Right lobe of liver (tissue), 6 donors: ENCODE data around the gene EXT2. TPM values are rescaled to one million over a fixed set of nuclear protein-coding genes. Genes with fewer than 3 reads are reported as not detected.

Source experiments
- ATAC-seq, 4 donors: fragments of 200-7000 bp; cut with Tn5 transposase; one replicate each; pipeline ENCODE4 v1.9.1; 2020; ENCODE audit warnings: mild to moderate bottlenecking in 4 of 4, moderate library complexity in 4 of 4
- DNase-seq, 3 donors: peaks; one replicate each; pipeline ENCODE4 v3.0.0-alpha.2; 2020
- H3K27ac ChIP-seq, 3 donors: fragments of 200-600 bp; one replicate each; pipeline ENCODE4 v1.8.0; 2022
- H3K27me3 ChIP-seq, 2 donors: fragments of 200-600 bp; one replicate each; pipeline ENCODE4 v1.8.0; 2022
- H3K36me3 ChIP-seq, 4 donors: fragments of 200-600 bp; sonication (generic) in 1 of 4; one replicate each; pipeline versions ENCODE4 v1.5.1 to v1.8.0; 2017 to 2022; ENCODE audit warnings: control low read depth in 1 of 4
- H3K4me1 ChIP-seq, 4 donors: fragments of 200-600 bp; sonication (generic) in 1 of 4; one replicate each; pipeline versions ENCODE4 v1.5.1 to v1.8.0; 2017 to 2022; ENCODE audit warnings: control low read depth in 1 of 4
- H3K4me3 ChIP-seq, 3 donors: fragments of 200-600 bp; one replicate each; pipeline ENCODE4 v1.8.0; 2022
- H3K9me3 ChIP-seq, 4 donors: fragments of 200-600 bp; sonication (generic) in 1 of 4; one replicate each; pipeline versions ENCODE4 v1.5.1 to v1.8.0; 2017 to 2022; ENCODE audit warnings: control low read depth in 1 of 4
- POLR2A ChIP-seq: fragments of 450-650 bp; IDR thresholded peaks from one replicate; pipeline ENCODE4 v1.6.1; 2017; ENCODE audit warnings: antibody characterized with exemption, mild to moderate bottlenecking
- WGBS: methylation state at CpG from one replicate; pipeline ENCODE4 v1.1.6; 2018; ENCODE audit warnings: low coverage, low lambda C conversion rate; ENCODE audit not compliant: insufficient coverage; ENCODE audit errors: missing lambda C conversion rate; 5-methylcytosine and 5-hydroxymethylcytosine counted together
- intact Hi-C, 2 donors: fragments of 100-400 bp; cut with DNase I; formaldehyde crosslinking; loops; one replicate each; pipeline versions ENCODE4 v1.11.2 to v1.14.1; 2022
- total RNA-seq, 6 experiments: library from RNA; depleted of rRNA in 2 of 6; stranded (reverse); fragments of >200 nt in 2 of 6; fragmentation: NEBNext Ultra II Directional in 3 of 6; extraction: Animal tissue kit (Norgen Biotek cat#: 25700) in 3 of 6; gene quantifications; one replicate each; pipeline versions ENCODE4 v1.1.0 to v1.2.4, GENCODE V29; 2016 to 2023
- TF ChIP-seq, protein P1 (sequence below), 4 donors: fragments of 200-600 bp in 3 of 4; fragments of 450-650 bp in 1 of 4; IDR thresholded peaks; one replicate each; pipeline versions ENCODE4 v1.5.1 to v1.8.0; 2016 to 2022; ENCODE audit warnings: antibody characterized with exemption in 4 of 4, mild to moderate bottlenecking in 2 of 4
- donor health status: DM: no; HTN: yes; CAD: no.
- donor health status: DM: no; HTN: no; CAD: no.
- donor health status: DM: no; HTN: no; CAD: no.
- donor health status: DM: no; HTN: yes; CAD: no.
- donor health status: DM: no; HTN: yes; CAD: no.

EXT2 gene
- total RNA-seq, 6 experiments from 2014 or later: 21.9 to 31.3 (median 26.9) TPM

DNA sequence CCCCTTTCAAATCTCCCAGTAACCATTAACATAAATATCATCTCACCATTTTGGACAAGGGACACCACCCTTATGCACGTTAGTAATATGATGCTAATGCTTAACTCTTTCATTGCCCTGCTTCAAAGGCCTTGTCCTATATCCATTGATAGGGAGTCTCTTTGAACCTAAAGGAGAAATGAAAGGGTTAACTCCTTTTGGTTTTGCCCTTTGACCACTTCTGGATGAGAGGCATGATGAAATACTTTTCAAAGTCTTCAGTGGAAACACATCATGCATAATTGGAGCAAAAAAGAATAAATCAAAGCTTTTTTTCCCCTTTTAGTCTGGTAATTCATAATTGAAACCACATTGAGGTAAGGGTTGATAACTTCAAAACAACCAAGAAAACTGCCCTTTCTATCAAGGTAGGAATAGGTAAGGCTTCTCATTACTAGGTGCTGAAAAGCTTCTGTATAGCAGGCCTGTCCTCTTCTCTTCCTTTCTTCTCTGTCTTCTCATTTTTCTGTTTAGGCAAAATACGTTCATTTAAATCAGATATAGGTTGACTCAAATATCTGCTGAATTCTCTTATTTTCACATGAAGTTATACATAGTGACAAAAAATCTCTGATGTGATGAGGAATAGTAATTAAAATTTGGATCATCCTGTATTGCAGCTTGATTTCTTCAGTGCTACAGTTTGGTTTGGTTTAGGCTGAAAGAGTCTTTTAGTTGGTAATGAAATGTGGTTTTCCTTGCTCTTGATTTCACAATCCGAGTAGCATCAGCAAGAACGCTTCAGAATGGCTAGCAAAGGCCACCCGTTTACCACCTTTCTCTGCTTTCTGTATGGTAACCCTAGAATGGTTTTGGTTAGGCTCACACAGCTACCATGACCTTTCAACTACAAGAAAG is 94.8 kb downstream of the EXT2 start:
- intact Hi-C loops: no loop called here
- Histone ChIP-seq H3K27ac (no peak overlapping the region), H3K4me3 (no peak overlapping the region), H3K36me3 (no peaks in the 10 kb centered on the region), H3K27me3 (no peaks in the 10 kb centered on the region), H3K9me3 (peaks cover 0 to 8% (median 2%) of the 10 kb centered on the region in 4 donors), H3K4me1 (no peaks in the 10 kb centered on the region)
- WGBS: 83% methylated on average over 5 of the region's 5 CpGs
- TF ChIP-seq, protein P1, sequence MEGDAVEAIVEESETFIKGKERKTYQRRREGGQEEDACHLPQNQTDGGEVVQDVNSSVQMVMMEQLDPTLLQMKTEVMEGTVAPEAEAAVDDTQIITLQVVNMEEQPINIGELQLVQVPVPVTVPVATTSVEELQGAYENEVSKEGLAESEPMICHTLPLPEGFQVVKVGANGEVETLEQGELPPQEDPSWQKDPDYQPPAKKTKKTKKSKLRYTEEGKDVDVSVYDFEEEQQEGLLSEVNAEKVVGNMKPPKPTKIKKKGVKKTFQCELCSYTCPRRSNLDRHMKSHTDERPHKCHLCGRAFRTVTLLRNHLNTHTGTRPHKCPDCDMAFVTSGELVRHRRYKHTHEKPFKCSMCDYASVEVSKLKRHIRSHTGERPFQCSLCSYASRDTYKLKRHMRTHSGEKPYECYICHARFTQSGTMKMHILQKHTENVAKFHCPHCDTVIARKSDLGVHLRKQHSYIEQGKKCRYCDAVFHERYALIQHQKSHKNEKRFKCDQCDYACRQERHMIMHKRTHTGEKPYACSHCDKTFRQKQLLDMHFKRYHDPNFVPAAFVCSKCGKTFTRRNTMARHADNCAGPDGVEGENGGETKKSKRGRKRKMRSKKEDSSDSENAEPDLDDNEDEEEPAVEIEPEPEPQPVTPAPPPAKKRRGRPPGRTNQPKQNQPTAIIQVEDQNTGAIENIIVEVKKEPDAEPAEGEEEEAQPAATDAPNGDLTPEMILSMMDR (IDR thresholded peaks at IDR 0.05): no peak
- ATAC-seq: no peak
- no peak for DNase-seq

DNA sequence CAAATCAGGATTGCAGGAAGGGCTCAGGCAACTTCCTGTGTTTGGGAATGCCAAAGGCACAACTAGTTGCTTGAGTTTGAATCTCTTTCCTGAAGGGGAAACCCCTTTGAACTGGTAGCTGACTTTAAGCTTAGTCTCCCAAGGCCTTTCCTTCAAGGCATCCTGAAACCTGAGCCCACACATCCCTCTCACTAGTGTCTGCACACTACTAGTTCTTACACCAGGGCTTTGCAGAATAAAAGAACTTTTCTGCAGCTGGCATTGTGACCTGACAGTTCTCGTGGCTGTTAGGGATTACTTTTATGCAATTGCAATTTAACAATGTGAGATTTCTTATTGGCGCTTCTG is 95.4 kb downstream of the EXT2 start:
- no peak for TF ChIP-seq POLR2A
- TF ChIP-seq, protein P1 (IDR thresholded peaks at IDR 0.05): no peak
- Histone ChIP-seq H3K36me3 (no peaks in the 10 kb centered on the region), H3K4me1 (no peaks in the 10 kb centered on the region), H3K27ac (no peak overlapping the region), H3K9me3 (peaks cover 0 to 8% (median 2%) of the 10 kb centered on the region in 4 donors), H3K4me3 (no peak overlapping the region), H3K27me3 (no peaks in the 10 kb centered on the region)
- DNase-seq (no peak), ATAC-seq (no peak)
- 92% methylated on average over 2 of the region's 2 CpGs for WGBS
- intact Hi-C loops: no loop called here

DNA sequence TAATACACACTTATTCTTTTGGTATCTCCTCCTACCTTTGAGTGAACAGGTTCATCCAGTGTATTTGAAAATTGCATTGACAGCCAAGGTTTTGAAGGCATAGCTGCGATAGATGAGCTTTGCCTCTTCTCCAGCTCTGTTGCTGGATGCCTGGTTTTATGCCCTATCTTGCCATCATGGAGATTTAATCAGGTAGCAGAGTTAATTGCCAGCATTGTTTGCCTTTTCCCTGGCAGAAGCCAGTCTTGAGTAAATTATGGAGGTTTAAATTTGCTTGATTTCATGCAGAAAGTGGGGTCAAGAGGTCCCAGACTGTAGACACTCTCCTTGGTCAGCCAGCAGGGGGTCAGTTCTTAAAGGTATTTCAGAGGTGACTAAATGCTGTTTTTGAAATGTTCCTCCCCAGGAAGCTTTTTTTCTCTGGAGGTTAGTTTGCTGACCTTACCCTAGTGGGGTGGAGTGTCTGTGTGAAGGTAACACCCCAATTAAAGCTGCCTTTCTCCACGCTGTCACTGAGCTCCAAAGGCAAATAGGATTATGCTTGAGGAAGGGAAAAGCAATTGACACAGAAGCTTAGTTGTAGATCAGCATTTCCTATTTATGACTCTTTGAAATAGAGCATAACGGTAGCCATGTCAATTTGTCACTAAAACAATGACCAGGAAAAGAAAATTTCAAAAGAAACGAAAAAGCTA is 96.0 kb downstream of the EXT2 start:
- ATAC-seq (no peak), DNase-seq (no peak)
- H3K9me3 ChIP-seq: peaks cover 0 to 8% (median 2%) of the 10 kb centered on the region in 4 donors
- 83% methylated on average over 4 of the region's 4 CpGs for WGBS
- no peak overlapping the region for H3K27ac ChIP-seq
- no peaks in the 10 kb centered on the region for H3K4me1 ChIP-seq
- H3K27me3 ChIP-seq: no peaks in the 10 kb centered on the region
- intact Hi-C loops: no loop called here
- H3K36me3 ChIP-seq: no peaks in the 10 kb centered on the region
- no peak overlapping the region for H3K4me3 ChIP-seq
- TF ChIP-seq POLR2A: no peak
- TF ChIP-seq, protein P1 (IDR thresholded peaks at IDR 0.05): no peak

DNA sequence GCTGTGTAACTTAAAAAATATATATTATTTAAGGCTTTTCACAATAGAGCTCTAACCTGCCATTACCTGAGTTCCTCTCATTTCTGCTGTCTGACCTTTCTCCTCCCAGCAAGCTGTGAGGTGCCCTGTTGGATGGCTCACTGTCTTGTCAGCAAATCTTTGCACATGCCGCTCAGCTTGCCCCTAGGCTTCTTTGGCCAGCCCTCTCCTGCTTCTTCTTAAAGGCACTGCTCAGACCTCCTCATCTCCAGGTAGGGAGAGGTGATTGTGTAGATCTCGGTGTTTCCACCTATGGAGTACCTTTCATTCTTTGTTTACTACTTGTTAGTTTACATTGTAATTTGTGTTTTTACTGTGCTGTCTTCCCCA is 96.5 kb downstream of the EXT2 start:
- Histone ChIP-seq H3K9me3 (peaks cover 0 to 8% (median 2%) of the 10 kb centered on the region in 4 donors), H3K36me3 (no peaks in the 10 kb centered on the region), H3K27me3 (no peaks in the 10 kb centered on the region), H3K4me3 (no peak overlapping the region), H3K27ac (no peak overlapping the region), H3K4me1 (no peaks in the 10 kb centered on the region)
- ATAC-seq (no peak), DNase-seq (no peak)
- TF ChIP-seq, protein P1 (IDR thresholded peaks at IDR 0.05): no peak
- no peak for TF ChIP-seq POLR2A
- intact Hi-C loops: no loop called here
- 91% methylated on average over 2 of the region's 2 CpGs for whole genome bisulfite sequencing
